Measurements from ENCODE around the gene LRP1.

LRP1 gene

GRCh38 chr12:57170927-57171326 is 42.6 kb downstream of the LRP1 start:
- DNase-seq (ENCODE audit: extremely low read depth in 1 of 2, low read depth in 1 of 2), result no peak

GRCh38 chr12:57171668-57172067 is 43.4 kb downstream of the LRP1 start:
- DNase-seq (ENCODE audit: extremely low read depth in 1 of 2, low read depth in 1 of 2), result no peak

- no peak for DNase-seq (ENCODE audit: extremely low read depth in 1 of 2, low read depth in 1 of 2)
Measured at GRCh38 chr12:57173089-57173488, 44.8 kb downstream of the LRP1 start.

- no peak for DNase-seq (ENCODE audit: extremely low read depth in 1 of 2, low read depth in 1 of 2)
Measured at GRCh38 chr12:57173683-57174082, 45.4 kb downstream of the LRP1 start.

- peak; percentile 11 to 23 for DNase-seq (ENCODE audit: extremely low read depth in 1 of 2, low read depth in 1 of 2)
Measured at GRCh38 chr12:57175428-57176138, 47.3 kb downstream of the LRP1 start.

GRCh38 chr12:57176139-57176477 is 47.8 kb downstream of the LRP1 start:
- DNase-seq (ENCODE audit: extremely low read depth in 1 of 2, low read depth in 1 of 2), result no peak

GRCh38 chr12:57176846-57177245 is 48.6 kb downstream of the LRP1 start:
- DNase-seq (ENCODE audit: extremely low read depth in 1 of 2, low read depth in 1 of 2), result no peak

- DNase-seq (ENCODE audit: extremely low read depth in 1 of 2, low read depth in 1 of 2), result no peak
Measured at GRCh38 chr12:57177354-57177753, 49.1 kb downstream of the LRP1 start.

- DNase-seq (ENCODE audit: extremely low read depth in 1 of 2, low read depth in 1 of 2), result no peak
Measured at GRCh38 chr12:57178213-57178612, 49.9 kb downstream of the LRP1 start.

GRCh38 chr12:57179331-57180086 is 51.2 kb downstream of the LRP1 start:
- no peak for DNase-seq (ENCODE audit: extremely low read depth in 1 of 2, low read depth in 1 of 2)

GRCh38 chr12:57180321-57180989 is 52.2 kb downstream of the LRP1 start:
- DNase-seq (ENCODE audit: extremely low read depth in 1 of 2, low read depth in 1 of 2), result no peak

GRCh38 chr12:57181072-57181471 is 52.8 kb downstream of the LRP1 start:
- DNase-seq (ENCODE audit: extremely low read depth in 1 of 2, low read depth in 1 of 2), result no peak

- DNase-seq (ENCODE audit: extremely low read depth in 1 of 2, low read depth in 1 of 2), result no peak
Measured at GRCh38 chr12:57181561-57182155, 53.4 kb downstream of the LRP1 start.

GRCh38 chr12:57182918-57183575 is 54.8 kb downstream of the LRP1 start:
- peak; percentile 44 to 47 for DNase-seq (ENCODE audit: extremely low read depth in 1 of 2, low read depth in 1 of 2)

- DNase-seq (ENCODE audit: extremely low read depth in 1 of 2, low read depth in 1 of 2), result no peak
Measured at GRCh38 chr12:57183939-57184725, 55.8 kb downstream of the LRP1 start.

GRCh38 chr12:57185403-57185802 is 57.1 kb downstream of the LRP1 start:
- DNase-seq (ENCODE audit: extremely low read depth in 1 of 2, low read depth in 1 of 2), result no peak

GRCh38 chr12:57185906-57186508 is 57.7 kb downstream of the LRP1 start:
- no peak for DNase-seq (ENCODE audit: extremely low read depth in 1 of 2, low read depth in 1 of 2)

GRCh38 chr12:57187222-57188089 is 59.2 kb downstream of the LRP1 start:
- DNase-seq (ENCODE audit: extremely low read depth in 1 of 2, low read depth in 1 of 2), result no peak

GRCh38 chr12:57188090-57188425 is 59.8 kb downstream of the LRP1 start:
- DNase-seq (ENCODE audit: extremely low read depth in 1 of 2, low read depth in 1 of 2), result no peak
